NCI-H524 (cell line): ENCODE results near the gene AP2A1.
"Not testable (repeated sequence)": the region's sequence is repeated elsewhere in the genome, so short reads cannot be mapped to it uniquely, and the experiment has no call there.

Experiments
- DNase-seq, 2 experiments: peaks; one replicate each; lab custom pipeline; 2025; lab: John Stamatoyannopoulos, UW

AP2A1 gene

DNA sequence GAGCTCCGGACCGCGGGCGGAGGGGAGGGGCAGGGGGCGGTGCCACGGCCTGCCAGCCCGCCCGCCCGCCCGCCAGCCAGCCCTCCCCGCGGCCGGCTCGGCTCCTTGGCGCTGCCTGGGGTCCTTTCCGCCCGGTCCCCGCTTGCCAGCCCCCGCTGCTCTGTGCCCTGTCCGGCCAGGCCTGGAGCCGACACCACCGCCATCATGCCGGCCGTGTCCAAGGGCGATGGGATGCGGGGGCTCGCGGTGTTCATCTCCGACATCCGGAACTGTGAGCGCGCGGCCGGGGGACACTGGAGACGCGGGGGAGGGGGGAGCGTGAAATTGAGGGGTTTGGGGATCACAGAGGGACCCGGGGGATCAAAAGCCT lies at the start of gene AP2A1:
Gene AP2A1, plus strand, starts transcription at position 72 of the 370 bp plus-strand sequence. Its CDS starts 133 bp downstream, at position 205.
- DNase-seq = no peak

DNA sequence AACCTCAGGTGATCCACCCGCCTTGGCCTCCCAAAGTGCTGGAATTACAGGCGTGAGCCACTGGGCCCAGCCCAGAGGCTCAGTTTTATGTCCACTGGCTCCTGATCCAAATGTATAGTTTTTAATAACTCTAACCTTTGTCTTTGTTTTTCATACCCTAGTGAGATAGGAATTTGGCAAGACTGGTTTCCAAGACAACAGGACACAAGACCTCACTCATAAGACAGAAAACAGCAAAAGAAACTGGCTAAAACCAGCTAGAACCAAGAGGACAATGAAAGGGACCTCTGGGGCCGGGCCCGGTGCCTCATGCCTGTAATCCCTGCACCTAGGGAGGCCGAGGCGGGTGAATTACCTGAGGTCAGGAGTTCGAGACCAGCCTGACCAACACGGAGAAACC lies 48.3 kb upstream of the AP2A1 start:
- DNase-seq = no peak

DNA sequence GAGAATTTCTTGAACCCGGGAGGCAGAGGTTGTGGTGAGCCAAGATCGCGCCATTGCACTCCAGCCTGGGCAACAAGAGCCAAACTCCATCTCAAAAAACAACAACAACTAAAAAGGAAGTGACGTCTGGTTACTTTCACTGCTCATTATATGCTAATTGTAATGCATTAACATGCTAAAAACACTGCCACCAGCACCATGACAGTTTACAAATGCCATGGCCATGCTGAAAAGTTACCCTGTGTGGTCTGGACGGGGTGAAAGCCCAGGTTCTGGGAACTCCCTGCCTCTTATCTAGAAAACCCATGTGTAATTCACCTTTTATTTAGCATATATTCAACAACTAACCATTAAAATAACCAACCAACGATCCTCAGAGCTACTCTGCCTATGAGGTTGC lies 47.8 kb upstream of the AP2A1 start:
- no peak for DNase-seq

DNA sequence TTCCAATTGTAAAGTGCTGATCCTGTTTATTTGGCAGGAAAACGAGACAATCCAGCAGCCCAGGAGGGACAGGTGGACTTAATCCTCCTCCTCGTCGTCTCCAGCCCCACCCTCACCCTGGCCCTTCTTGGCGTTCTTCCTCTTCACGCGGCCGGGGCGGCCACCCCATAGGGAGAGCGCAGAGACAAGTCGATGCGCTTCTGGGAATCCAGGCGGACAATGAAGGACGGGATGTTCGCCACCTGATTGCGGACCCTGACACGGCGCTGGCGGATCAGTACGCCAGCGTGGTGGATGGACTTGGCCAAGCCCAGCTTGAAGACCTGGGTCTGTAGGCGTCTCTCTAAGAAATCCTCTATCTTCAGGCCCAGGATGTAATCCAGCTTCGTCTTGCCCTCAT lies 47.4 kb upstream of the AP2A1 start:
- not testable (repeated sequence) for DNase-seq

DNA sequence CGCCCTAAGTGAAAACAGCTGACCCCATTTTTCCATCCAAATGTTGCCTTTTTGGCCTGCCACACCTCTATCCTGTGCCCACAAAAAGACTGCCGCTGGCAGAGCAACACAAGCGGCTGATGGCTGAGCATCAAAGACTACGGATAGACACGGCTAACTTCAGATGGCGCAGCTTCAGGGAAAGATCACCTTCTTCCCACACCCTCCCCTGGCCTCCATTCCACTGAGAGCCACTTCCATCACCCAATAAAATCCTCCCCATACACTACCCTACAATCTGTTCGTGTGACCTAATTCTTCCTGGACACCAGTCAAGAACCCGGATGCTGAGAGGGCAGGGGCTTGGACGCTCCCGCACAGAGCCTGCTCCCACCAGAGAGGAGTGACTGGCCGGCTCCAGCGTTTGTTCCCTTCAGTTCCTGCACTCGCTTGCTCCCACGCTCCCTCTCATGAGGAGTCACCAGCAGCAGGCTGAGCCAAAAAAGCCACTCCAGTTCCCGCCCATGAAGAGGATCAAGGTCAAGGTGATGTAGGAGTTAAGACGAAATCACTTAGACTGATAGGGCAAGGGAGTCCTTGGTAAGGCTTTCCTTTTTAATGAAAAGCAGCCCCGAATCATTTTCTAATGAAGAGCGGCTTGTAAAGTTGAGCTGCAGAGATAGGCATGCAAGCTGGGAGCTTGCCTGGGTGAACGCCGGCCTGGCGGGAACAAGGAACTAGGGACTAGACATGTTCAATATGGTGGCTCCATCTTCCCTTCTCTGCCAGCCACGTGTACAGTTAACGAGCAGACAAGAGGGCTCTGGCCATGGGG lies 39.4 kb upstream of the AP2A1 start:
- DNase-seq = peak in 1 of 2 experiments; percentile 29

DNA sequence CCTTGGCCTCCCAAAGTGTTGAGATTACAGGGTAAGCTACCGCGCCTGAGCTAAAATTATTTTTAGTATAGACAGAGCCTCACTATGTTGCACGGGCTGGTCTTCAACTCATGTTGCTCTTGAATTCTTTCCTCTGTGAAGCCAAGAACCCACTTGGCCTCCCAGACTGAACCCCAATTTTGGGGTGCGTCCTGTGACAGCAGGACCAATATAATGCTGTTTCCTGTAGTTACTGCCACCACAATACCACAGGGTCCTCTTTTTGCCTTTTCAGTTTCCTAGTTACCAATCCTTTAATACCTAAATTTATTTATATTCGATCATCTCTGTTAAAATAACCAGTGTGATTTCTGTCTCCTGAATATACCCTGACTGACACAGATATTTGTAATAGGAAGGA lies 36.6 kb upstream of the AP2A1 start:
- no peak for DNase-seq

DNA sequence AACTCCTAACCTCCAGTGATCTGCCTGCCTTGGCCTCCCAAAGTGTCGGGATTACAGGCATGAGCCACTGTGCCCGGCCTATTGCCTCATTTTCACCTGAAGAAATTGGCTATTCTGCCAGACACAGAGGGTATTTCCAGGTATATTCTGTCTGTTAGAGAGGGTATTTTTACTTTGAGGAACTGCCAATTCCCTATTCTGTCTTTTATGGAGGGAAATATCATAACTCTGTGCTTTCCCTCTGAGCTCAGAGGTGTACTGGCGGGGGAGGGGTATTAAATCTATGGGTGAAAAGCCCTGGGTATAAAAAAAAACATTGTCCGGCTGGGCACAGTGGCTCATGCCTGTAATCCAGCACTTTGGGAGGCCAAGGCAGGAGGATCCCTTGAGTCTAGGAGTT lies 28.5 kb upstream of the AP2A1 start:
- no peak for DNase-seq

DNA sequence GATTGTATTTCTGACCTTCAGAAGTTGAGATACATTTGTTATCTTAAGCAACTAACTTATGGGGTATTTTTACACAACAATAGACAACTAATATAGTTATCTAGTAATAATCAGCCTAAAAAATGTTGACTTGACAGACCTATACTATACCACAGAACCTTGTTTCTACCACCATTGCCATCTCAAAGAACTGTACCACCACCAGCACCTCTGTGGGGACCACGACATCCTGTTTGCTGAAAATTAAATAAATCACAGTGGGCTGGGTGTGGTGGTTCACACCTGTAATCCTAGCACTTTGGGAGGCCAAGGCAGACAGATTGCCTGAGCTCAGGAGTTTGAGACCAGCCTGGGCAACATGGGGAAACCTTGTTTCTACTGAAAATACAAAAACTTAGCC lies 27.7 kb upstream of the AP2A1 start:
- DNase-seq = no peak

DNA sequence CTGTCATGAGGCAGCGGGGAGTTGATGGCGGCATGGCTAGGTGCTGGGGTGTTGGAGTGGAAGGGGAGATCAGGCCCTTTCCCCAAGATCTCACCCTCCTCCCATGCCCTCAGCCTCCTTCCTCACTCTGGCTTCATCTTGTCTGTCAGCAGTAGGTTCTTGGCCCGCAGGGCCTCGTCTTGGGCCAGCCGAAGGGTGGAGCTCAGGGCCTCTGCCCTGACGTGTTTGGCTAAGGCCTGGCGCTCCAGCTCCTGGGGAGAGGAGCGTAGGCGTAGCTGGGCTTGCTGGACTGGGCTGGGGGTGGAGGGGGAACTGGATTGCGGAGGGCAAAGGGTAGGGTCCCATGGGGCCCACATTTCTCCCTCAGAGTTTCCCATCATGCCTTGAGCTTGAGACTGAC lies 26.9 kb upstream of the AP2A1 start:
- no peak for DNase-seq

DNA sequence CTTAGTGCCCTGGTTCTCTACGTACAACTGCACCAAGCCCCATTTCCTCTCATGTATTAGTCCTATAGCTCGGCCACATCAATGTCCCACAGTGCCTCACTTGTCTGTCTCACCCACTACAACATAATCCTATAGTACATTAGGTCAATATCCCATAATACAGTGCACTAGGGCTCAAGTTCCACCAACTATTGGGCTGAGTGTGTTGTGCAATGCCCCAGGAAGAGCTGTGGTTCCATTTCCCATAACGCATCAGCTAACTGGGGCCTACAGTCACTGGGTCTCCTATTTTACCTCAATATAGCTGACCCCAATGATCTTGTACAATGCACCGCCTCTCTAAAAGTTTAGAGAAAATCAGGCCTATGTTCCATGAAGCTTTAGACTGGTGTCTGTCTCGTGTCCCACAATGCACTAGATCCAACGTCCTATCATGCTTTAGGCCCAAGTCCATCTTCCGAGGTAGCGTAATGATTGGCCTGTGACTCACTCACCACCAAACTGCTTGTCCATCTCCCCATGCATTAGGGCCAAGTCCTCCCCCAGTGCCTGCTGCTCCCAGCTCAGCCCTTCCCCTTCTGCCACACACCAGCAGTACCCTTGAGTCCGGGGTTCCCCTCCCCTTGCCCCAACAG lies 25.5 kb upstream of the AP2A1 start:
- DNase-seq = no peak

DNA sequence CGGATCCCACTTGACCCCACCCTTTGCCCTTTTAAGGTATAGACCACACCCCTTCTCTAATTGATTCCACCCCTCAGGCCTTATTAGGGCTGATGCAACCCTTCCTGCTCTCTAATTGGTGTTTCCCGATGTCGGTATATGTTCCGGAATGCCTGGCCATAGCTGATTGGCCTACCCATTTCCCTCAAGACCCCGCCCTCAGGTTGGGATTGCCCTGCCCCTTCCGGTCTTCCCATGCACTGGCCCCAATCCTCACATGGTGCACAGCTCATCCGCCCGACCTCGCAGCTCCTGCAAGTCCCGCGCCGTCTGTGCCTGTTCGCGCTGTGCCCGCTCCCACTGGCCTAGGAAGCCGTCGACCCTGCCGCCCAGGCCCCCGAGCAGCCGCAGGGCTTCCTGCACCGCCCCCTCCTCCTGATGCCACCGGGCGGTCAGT lies 21.8 kb upstream of the AP2A1 start:
- DNase-seq = no peak

DNA sequence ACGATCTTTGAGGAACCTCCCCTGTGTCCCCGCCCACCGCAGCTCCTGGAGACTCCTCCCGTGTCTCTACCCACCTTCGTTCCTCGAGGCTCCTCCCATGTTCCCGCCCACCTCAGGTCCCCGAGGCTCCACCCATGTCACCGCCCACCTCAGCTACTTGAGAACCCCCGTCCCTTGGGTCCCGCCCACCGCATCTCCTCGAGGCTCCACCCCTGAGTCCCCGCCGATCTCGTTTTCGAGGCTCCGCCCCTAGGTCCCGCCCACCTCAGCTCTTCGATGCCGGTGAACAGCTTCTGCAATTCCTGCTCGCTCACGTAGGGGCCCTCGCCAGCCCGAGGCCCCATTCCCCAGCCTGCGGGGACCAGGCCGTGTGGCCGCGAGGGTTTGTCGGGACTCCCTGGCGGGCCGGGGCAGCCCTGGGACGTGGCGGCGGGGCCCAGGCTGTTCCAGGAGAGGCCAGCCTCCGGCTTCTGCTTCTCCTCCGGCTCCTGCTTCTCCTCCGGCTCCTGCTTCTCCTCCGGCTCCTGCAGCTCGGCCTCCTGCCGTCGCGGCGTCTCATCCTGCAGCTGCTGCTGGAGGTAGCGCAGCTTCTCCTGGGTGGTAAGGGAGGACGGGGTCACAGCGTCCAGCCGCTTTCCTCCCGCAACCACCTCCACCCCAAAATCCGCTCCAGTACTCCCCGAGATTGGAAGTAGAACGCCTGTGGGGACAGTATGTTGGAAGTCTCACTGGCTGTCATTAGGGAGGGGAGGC lies 20.4 kb upstream of the AP2A1 start:
- no peak for DNase-seq

DNA sequence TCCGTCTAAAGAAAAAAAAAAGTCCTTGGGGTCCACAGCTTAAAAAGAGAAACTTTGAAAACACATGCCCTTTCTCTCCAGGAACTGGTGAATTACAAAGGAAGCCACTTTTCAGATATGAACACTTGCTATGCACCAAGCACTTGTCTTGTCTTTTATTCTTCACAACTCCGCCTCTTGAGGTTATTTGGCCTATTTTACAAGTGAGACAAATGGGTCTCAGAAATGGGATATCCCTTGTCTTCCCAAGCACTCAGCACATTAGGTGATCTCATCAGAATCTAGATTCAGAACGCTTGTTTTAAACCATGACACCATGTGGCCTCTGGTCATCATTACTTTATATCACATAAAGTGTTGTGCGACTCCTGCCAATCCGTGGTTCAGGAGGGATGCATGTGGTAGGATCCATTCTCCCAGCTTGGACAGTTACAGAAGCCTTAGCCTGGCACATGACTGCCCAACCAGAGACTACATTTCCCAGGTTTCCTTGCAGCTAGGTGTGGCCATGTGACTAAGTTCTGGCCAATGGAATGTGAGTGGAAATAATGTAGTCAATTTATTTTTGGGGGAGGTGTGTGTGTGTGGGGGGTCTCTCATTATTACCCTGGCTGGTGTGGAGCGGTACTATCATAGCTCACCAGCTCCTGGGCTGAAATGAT lies 17.6 kb upstream of the AP2A1 start:
- DNase-seq = no peak

DNA sequence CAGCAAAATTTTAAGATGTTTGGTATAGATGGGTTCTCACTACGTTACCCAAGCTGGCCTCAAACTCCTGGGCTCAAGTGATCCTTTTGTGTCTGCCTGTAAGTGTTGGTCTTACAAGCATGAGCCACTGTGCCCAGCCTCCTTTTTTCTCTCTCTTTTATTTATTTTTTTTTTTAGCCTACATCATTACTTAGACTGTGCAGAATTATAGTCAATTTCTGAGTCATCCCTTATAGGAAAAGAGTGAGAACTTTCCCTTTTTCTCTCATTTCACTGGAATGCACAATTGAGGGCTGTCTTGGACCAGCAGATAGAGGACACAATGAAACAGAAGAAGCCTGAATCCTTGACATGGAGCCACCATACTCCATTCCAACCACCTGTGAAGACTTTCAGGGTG lies 17.0 kb upstream of the AP2A1 start:
- DNase-seq = no peak

DNA sequence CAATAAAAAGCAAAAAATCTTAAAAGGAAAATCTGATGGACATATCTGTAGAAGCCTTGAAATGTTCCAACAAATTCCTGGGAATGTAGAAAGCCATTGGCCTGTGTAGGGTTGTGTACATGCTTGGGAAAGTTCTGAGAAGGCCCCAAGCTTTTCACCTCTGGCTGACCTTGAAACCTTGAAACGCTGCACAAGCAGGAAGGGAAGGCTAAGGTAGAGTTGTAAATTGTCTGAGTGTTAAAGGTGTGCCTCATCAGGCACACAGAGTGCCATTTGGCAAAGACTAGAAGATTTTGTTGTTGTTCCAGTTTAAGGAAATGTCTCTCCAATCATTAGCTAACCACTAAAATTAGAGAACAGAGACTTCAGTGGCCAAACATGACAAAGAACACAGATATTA lies 14.1 kb upstream of the AP2A1 start:
- DNase-seq = no peak

DNA sequence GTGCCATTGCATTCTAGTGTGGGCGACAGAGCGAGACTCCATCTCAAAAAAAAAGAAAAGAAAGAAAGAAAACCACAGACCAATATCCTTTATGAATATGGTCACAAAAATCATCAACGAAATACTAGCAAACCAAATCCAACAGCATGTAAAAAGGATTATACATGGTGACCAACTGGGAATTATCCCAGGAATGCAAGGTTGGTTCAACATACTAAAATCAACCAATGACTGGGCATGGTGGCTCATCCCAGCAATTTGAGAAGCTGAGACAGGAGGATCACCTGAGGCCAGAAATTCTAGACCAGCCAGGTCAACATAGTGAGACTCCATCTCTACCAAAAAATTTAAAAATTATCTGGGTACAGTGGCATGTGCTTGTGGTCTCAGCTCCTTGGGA lies 10.8 kb upstream of the AP2A1 start:
- no peak for DNase-seq

DNA sequence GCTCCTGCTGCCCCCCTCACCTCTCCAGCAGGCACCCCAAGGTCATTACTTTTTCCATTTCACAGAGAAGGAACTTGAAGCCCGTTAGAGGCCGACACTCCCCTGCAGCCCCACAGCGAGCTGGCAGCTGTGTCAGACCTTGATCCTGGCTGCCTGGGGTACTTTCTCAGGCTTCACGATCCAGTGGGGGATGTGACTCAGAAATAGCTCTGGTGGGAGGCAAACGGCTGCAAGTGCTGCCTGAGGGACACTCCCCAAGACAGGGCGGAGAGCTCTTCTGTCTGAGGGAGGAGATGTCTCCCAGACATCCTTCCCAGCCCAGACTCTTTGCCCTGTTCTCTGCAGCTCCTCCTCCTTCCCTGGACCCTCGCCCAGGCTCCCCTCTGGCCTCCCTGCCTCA lies 8.5 kb upstream of the AP2A1 start:
- no peak for DNase-seq

DNA sequence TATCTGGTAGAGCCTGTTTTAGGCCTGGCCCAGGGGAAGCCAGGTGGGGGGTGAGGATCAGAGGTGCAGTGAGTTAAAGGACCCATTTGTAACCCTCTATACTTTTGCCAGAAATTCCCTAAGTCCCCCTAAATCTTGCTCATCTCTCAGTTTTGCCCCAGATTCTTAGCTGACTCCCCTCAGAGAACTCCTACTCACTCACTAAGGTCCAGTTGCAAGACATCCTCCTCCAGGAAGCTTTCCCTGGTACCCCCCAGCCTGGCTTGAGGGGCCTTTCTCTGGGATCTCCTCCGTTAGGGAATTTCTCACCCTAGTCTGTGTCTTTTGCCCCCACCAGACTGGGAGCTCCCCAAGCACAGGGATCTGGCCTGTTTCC lies 5.6 kb upstream of the AP2A1 start:
- DNase-seq = no peak

DNA sequence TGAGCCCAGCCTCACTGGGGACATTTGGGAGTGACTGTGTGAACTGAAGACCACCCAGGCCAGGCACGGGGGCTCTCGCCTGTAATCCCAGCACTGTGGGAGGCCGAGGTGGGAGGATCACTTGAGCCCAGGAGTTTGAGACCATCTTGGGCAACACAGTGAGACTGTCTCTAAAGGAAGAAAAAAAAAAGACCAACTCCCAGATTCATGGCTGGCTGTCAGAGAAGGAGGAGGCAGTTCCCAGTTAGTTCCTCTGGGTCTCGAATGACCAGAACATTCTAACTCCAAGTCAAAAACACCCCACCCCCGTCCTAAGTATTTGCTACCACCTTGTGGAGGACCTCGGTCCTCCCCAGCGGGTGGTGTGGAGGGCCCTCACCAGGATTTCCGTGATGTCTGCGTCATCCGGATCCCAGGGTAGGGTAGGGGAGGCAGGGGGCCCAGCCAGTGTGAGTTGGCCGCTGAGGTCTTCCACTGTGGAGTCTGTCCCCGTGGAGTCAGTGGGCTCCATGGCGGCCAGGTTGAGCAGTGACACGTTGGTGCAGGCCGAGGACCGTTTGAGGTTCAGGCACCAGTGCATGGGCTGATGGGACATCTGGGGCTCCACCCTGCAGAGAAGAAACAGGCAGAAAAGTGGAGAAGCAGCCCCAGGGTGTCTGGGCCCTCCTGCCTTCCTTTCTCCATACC lies 5.0 kb upstream of the AP2A1 start:
- DNase-seq = no peak

DNA sequence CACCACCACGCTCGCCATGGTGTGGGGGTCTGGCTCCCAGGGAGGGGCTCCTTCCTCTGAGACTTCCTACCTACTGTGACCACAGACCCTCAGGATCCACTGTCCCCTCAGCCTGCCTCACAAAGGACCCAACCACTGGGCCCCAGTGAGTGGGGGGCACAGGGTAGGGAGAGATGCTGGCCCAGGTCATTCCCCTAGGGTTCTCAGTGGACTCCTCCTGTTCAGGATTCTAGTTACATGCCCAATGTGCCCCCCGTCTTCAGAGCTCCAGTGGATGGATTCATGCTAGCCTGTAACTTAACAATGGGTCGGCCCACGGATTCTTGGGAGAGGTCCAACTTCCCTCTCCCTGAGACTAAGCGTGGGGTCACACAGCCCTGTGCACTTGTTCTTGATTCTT lies 3.6 kb upstream of the AP2A1 start, which contains the start of gene TSKS:
Gene TSKS, minus strand, starts transcription at position 77 of the 400 bp plus-strand sequence. Its CDS starts 59 bp downstream, at position 18.
- DNase-seq = no peak

DNA sequence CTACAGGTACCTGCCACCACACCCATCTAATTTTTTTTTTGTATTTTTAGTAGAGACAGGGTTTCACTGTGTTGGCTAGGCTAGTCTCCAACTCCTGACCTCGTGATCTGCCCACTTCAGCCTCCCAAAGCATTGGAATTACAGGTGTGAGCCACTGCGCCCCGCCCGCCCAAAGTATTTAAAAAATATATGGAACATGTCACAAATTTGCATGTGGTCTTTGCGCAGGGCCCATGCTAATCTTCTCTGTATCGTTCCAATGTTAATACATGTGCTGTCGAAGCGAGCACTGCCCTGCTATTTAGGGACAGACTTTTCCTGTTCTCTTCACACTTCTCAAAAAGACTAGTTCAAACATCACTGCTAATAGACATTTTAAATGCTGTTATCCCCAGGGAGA lies 2.5 kb upstream of the AP2A1 start:
- no peak for DNase-seq
